Skeletal muscle tissue (tissue), 4 donors: Measurements from ENCODE around the gene IRAK1. TPM values are rescaled to one million over a fixed set of nuclear protein-coding genes. Genes with fewer than 3 reads are reported as not detected.

ENCODE experiments used
- H3K27ac ChIP-seq: one replicate; pipeline ENCODE4 v1.7.0; 2013; ENCODE audit warnings: mild to moderate bottlenecking, low read depth, low read length, inconsistent platforms
- H3K27me3 ChIP-seq, 3 donors: one replicate each; pipeline ENCODE4 v1.7.0; 2013; ENCODE audit warnings: low read length in 3 of 3; ENCODE audit not compliant: control insufficient read depth in 3 of 3, insufficient read depth in 3 of 3
- H3K36me3 ChIP-seq, 3 donors: one replicate each; pipeline ENCODE4 v1.7.0; 2013; ENCODE audit warnings: low read length in 3 of 3; ENCODE audit not compliant: control insufficient read depth in 3 of 3, insufficient read depth in 3 of 3
- H3K4me1 ChIP-seq, 3 donors: one replicate each; pipeline ENCODE4 v1.7.0; 2013; ENCODE audit warnings: low read length in 3 of 3, mild to moderate bottlenecking in 3 of 3; ENCODE audit not compliant: control insufficient read depth in 3 of 3, insufficient read depth in 3 of 3
- H3K4me3 ChIP-seq, 3 donors: one replicate each; pipeline ENCODE4 v1.7.0; 2013; ENCODE audit warnings: low read length in 3 of 3
- H3K9ac ChIP-seq, 3 donors: one replicate each; pipeline ENCODE4 v1.7.0; 2013; ENCODE audit warnings: low read length in 3 of 3, mild to moderate bottlenecking in 3 of 3, moderate library complexity in 2 of 3, low read depth in 1 of 3
- H3K9me3 ChIP-seq, 3 donors: one replicate each; pipeline ENCODE4 v1.7.0; 2013; ENCODE audit warnings: low read length in 3 of 3; ENCODE audit not compliant: control insufficient read depth in 3 of 3
- total RNA-seq: library from RNA; depleted of rRNA; stranded (reverse); fragments of >200 nt; gene quantifications from one replicate; pipeline ENCODE4 v1.2.3, GENCODE V29; 2014
- donor health status: Osteomylitis.

The IRAK1 gene
- total RNA-seq, 1 donor from 2014 or later: 11.0 TPM

DNA sequence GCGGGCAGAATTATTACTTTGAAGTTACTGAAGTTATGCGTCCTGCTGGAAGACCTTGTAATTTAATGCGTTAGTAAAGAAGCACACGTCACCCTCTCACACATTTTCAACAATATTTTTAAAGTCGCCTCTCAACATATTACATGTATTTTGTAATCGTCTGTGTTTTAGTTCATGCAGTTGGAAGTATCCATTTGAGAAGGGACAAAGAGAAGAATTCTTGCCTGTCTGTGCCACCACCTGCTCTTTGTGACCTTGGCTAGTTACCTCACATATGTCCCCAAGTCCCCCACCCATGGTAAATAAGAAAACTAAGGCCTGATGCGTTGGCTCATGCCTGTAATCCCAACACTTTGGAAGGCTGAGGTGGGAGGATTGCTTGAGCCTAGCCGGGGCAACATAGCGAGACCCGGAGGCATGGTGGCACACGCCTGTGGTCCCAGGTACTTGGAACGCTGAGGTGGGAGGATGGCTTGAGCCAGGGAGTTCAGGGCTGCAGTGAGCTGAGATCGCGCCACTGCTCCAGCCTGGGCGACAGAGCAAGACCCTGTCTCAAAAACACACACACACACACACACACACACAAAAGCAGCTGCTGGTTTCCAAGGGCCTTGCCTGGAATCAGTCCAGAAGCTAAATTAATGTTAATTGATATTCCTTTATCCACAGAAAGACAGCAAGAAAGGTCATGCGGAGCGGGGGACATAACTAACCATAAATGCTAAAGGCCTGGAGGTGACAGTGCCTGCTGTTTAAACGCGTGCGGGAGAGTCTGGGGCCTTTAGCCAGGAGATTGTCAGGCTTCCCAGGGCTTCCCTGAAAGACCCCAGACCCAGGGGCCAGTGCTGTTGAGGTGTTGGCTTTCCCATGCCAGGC is 46.3 kb downstream of the IRAK1 start:
- H3K27me3 ChIP-seq: no peaks in the 10 kb centered on the region

GRCh38 chrX:153972368-153973126 is 47.2 kb downstream of the IRAK1 start, which contains the start of gene TMEM187:
TSS of gene TMEM187 (plus strand) at chrX:153972754. CDS start at chrX:153982063, 9,309 bp downstream.
- no peaks in the 10 kb centered on the region for H3K36me3 ChIP-seq
- H3K9me3 ChIP-seq: no peaks in the 10 kb centered on the region
- H3K4me3 ChIP-seq: peak within 1 kb of the TSS; percentile 88 to 93 (median 89)
- H3K4me1 ChIP-seq: peaks cover 35 to 45% (median 37%) of the 10 kb centered on the region in 3 donors
- H3K27ac ChIP-seq: peak within 1 kb of the TSS; percentile 99
- H3K27me3 ChIP-seq: no peaks in the 10 kb centered on the region
- H3K9ac ChIP-seq: peak within 1 kb of the TSS; percentile 95 to 99 (median 97)

More for the DNA sequence above, 46.3 kb downstream of the IRAK1 start:
- Histone ChIP-seq H3K27ac (peak overlapping the region; percentile 83), H3K36me3 (no peaks in the 10 kb centered on the region), H3K4me1 (peaks cover 27 to 37% (median 28%) of the 10 kb centered on the region in 3 donors), H3K9ac (peak overlapping the region; percentile 74 to 97 (median 79)), H3K9me3 (no peaks in the 10 kb centered on the region), H3K4me3 (peak overlapping the region; percentile 62 to 93 (median 77))

DNA sequence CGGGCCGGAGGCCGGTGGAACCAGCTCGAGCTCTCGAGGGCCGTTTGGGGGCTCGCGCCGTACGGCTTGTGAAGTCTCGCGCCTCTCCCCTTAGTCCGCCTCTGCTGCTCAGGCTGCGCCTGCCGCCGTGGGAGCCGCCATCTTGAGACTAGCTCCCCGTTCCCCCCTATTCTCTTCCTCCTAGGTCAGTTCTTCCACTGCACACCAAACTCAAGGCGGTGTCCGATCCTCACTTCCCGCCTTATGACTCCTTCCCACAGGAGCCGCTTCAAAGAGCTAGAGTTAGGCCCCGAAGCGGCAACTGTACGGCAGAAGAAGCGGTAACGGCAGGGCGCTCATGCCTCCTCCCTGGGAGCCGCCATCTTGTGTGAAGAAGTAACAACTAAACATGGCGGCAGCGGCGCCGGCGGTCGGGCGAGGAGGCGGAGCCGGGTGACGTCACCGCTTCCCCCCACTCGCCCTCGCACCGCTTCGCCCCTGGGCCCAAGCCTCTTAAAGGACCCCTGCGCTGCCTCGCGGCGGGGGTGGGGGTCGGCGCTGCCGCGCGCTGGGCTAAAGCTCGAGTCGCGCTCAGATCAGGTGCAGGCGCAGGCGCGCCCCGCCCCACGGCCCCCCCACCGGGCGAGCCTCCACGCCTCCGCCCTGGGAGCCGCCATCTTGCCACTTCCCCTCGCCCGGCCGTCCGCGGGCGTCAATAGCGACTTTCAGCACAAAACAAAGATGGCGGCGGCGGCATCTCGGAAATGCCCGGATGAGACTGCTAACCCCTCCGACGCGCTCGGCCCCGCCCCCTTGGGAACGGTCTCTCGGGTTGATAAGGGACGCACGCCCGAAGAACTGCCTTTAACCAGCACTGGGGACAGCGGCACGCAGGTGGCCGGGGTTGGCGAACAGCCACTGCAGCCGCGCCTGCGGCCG is 48.0 kb downstream of the IRAK1 start, which contains the start of gene HCFC1:
HCFC1 (minus strand) TSS at position 369 of the 918 bp plus-strand sequence. CDS start 978 bp downstream, outside the sequence.
- peak within 1 kb of the TSS; percentile 99 for H3K27ac ChIP-seq
- no peaks in the 10 kb centered on the region for H3K36me3 ChIP-seq
- H3K9me3 ChIP-seq: no peaks in the 10 kb centered on the region
- H3K4me1 ChIP-seq: peaks cover 43 to 54% (median 45%) of the 10 kb centered on the region in 3 donors
- H3K4me3 ChIP-seq: peak within 1 kb of the TSS; percentile 88 to 93 (median 89)
- peak within 1 kb of the TSS; percentile 95 to 99 (median 97) for H3K9ac ChIP-seq
- no peaks in the 10 kb centered on the region for H3K27me3 ChIP-seq

GRCh38 chrX:153971124-153971449 is 48.6 kb downstream of the IRAK1 start:
- Histone ChIP-seq H3K27me3 (no peaks in the 10 kb centered on the region), H3K36me3 (no peaks in the 10 kb centered on the region), H3K4me1 (peaks cover 49 to 60% (median 51%) of the 10 kb centered on the region in 3 donors), H3K27ac (peak overlapping the region; percentile 99), H3K4me3 (peak overlapping the region; percentile 88 to 93 (median 89)), H3K9ac (peak overlapping the region; percentile 95 to 99 (median 97)), H3K9me3 (no peaks in the 10 kb centered on the region)

DNA sequence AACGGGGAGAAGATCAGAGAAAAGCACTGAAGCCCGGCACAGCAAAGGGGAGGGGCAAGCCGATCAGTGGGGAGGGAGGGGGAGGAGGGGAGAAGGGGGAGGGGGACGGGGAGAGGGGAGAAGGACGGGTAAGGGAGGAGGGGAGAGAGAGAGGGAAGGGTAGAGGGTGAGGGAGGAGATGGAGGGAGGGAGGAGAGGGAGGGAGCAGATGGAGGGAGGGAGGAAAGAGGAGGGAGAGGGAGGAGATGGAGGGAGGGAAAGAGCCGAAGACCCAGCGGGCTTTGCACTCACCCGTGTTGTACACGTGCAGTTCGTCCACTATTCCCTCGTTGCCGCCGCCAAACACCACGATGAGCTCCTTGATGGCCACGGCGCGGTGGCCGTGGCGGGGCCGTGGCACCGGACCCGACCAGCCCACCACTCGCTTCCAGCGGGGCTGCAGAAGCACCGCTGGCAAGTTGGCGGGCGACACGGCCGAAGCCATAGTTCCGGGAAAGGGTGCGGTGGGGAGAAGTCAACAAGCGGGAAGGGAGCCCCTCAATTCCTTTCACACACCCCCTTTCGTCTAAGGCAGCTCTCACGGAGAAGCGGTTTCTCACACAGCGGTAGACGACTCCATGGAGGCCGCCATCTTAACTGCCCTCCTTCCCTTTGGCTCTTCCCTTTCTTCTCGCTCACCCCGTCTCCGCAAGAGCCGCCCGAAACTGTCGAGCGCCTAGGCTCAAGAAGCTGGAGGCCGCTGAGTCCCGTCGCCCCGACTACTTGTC is 49.2 kb downstream of the IRAK1 start:
- no peaks in the 10 kb centered on the region for H3K9me3 ChIP-seq
- H3K27ac ChIP-seq: peak overlapping the region; percentile 99
- no peaks in the 10 kb centered on the region for H3K27me3 ChIP-seq
- no peaks in the 10 kb centered on the region for H3K36me3 ChIP-seq
- H3K4me1 ChIP-seq: peaks cover 55 to 65% (median 56%) of the 10 kb centered on the region in 3 donors
- peak overlapping the region; percentile 88 to 93 (median 89) for H3K4me3 ChIP-seq
- H3K9ac ChIP-seq: peak overlapping the region; percentile 86 to 97 (median 95)

- no peaks in the 10 kb centered on the region for H3K36me3 ChIP-seq
- peak overlapping the region; percentile 73 to 81 (median 75) for H3K9ac ChIP-seq
- H3K4me1 ChIP-seq: peaks cover 60 to 71% (median 61%) of the 10 kb centered on the region in 3 donors
- peak overlapping the region; percentile 88 to 93 (median 89) for H3K4me3 ChIP-seq
- peak overlapping the region; percentile 83 for H3K27ac ChIP-seq
- no peaks in the 10 kb centered on the region for H3K27me3 ChIP-seq
- H3K9me3 ChIP-seq: no peaks in the 10 kb centered on the region
Measured at GRCh38 chrX:153969904-153970356, 49.8 kb downstream of the IRAK1 start.

DNA sequence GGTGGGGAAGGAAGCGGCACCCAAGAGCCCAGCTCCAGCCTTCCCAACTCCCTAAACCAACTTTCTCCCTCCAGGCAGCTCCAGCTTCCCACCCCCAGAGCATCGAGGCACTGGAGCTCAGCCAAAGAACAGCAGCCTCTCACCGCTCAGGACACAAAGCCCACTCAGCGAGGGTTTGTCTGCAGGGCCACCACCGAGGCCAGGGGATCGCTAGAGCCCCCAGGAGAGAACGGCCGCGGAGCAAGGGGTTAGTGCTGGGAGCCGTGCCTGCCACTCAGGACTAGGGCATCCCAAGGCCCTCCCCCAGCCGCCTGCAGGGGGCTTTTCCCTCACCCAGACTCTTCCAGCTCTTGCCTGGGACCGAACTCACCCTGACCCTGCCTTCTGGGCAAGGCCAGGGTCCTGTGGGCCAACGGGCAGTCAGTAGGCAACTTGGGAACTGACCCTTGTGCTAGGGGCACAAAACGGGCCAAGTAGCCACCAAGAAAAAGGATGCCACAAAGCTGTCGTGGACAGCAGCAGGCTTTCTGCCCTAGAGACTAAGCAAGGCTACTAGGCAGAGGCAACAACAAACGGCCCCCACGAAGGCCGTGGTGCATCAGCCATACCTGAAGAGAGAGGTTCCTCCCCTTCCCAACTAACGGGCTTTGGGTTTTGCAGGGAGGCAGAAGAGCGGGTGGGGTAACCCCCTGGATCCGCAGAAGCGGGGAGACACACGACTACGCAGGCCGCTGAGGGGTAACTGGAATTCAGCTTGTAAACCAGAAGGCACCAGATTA is 50.4 kb downstream of the IRAK1 start:
- Histone ChIP-seq H3K4me3 (peak overlapping the region; percentile 88 to 93 (median 89)), H3K4me1 (peaks cover 60 to 71% (median 63%) of the 10 kb centered on the region in 3 donors), H3K27me3 (no peaks in the 10 kb centered on the region), H3K9me3 (no peaks in the 10 kb centered on the region), H3K27ac (peak overlapping the region; percentile 83), H3K9ac (peak overlapping the region; percentile 73 to 81 (median 75)), H3K36me3 (peaks cover 0 to 2% (median 0%) of the 10 kb centered on the region in 3 donors)

DNA sequence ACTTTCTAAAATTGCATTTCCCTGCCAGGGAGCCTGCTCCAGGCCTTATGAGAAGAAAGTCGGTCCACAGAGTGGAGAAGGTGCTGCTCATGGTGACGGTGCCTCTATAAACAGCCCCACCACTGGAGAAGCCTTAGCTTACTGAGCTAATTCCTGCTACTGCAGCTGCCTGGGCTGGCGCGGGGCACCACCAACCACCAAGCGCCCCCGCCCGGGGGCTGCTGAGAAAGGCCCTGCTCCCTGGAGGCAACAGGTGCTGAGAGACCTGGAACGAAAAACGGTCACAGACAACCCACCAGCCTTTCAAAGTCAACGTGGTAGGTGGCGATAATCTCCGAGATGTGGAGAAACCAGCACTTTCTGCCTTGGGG is 51.0 kb downstream of the IRAK1 start:
- Histone ChIP-seq H3K9ac (peak overlapping the region; percentile 73 to 81 (median 75)), H3K36me3 (peaks cover 0 to 5% (median under 1%) of the 10 kb centered on the region in 3 donors), H3K4me1 (peaks cover 57 to 67% (median 59%) of the 10 kb centered on the region in 3 donors), H3K9me3 (no peaks in the 10 kb centered on the region), H3K27ac (peak overlapping the region; percentile 83), H3K4me3 (peak overlapping the region; percentile 88 to 93 (median 89)), H3K27me3 (no peaks in the 10 kb centered on the region)
